ENCODE results near the gene PXMP4.
A peak's percentile ranks its signal among the peaks of the same experiment; 100 is the strongest.
"Not testable (repeated sequence)": the region's sequence is repeated elsewhere in the genome, so short reads cannot be mapped to it uniquely, and the experiment has no call there.

The PXMP4 gene, protein sequence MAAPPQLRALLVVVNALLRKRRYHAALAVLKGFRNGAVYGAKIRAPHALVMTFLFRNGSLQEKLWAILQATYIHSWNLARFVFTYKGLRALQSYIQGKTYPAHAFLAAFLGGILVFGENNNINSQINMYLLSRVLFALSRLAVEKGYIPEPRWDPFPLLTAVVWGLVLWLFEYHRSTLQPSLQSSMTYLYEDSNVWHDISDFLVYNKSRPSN

GRCh38 chr20:33719989-33720709, at the start of gene PXMP4:
Gene PXMP4, minus strand, starts transcription at chr20:33720310. Its CDS starts 103 bp downstream, at chr20:33720207.
- no peak within 1 kb of the TSS for H3K27ac ChIP-seq (ENCODE audit: low read length)
- H3K27me3 ChIP-seq (ENCODE audit: insufficient read depth, low read length): peaks cover 6% of the 10 kb centered on the region; the same call in 1 of the 2 replicates
- H3K9ac ChIP-seq (ENCODE audit: low read depth, low read length): peak within 1 kb of the TSS; percentile 38; the same call in 1 of the 2 replicates
- no peaks in the 10 kb centered on the region for H3K36me3 ChIP-seq (ENCODE audit: insufficient read depth, low read depth, low read length)
- no peaks in the 10 kb centered on the region; the same call in 1 of the 2 replicates for H3K4me1 ChIP-seq (ENCODE audit: insufficient read depth, low read length)
- no peaks in the 10 kb centered on the region for H3K9me3 ChIP-seq (ENCODE audit: insufficient read depth, low read depth, low read length)
- peak within 1 kb of the TSS; percentile 75 for H3K4me3 ChIP-seq (ENCODE audit: low read length)

GRCh38 chr20:33769043-33769442, 48.9 kb upstream of the PXMP4 start:
- Histone ChIP-seq H3K36me3 (ENCODE audit: insufficient read depth, low read depth, low read length) (0 out of 2 replicates have a peak, but pooled peaks cover 3% of the 10 kb centered on the region), H3K27me3 (ENCODE audit: insufficient read depth, low read length) (no peaks in the 10 kb centered on the region)

DNA sequence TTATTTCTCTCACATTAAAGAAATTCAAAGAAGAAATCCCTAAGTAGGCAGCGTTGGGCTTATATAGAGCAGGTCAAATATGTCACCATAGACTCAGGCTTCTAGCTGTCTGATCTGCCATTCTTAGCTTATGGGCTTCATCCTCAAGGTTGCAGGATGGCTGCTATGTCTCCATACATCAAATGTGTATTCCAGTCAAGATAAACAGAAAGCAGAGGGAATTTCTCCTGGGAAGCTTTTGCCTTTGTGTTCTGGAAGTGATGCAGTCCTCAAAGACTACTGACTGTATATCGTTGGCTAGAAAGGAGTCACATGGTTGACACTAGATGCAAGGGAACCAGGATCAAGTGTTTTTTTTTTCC, 47.6 kb upstream of the PXMP4 start:
- no peaks in the 10 kb centered on the region for H3K9me3 ChIP-seq (ENCODE audit: insufficient read depth, low read depth, low read length)
- H3K4me3 ChIP-seq (ENCODE audit: low read length): no peak overlapping the region
- H3K4me1 ChIP-seq (ENCODE audit: insufficient read depth, low read length): no peaks in the 10 kb centered on the region
- no peak overlapping the region for H3K27ac ChIP-seq (ENCODE audit: low read length)
- H3K27me3 ChIP-seq (ENCODE audit: insufficient read depth, low read length): no peaks in the 10 kb centered on the region
- H3K36me3 ChIP-seq (ENCODE audit: insufficient read depth, low read depth, low read length): 0 out of 2 replicates have a peak, but pooled peaks cover 3% of the 10 kb centered on the region
- H3K9ac ChIP-seq (ENCODE audit: low read depth, low read length): no peak overlapping the region

More at GRCh38 chr20:33769043-33769442, 48.9 kb upstream of the PXMP4 start:
- H3K4me1 ChIP-seq (ENCODE audit: insufficient read depth, low read length): no peaks in the 10 kb centered on the region
- H3K4me3 ChIP-seq (ENCODE audit: low read length): no peak overlapping the region
- no peaks in the 10 kb centered on the region for H3K9me3 ChIP-seq (ENCODE audit: insufficient read depth, low read depth, low read length)
- no peak overlapping the region for H3K27ac ChIP-seq (ENCODE audit: low read length)
- H3K9ac ChIP-seq (ENCODE audit: low read depth, low read length): no peak overlapping the region

- H3K27ac ChIP-seq (ENCODE audit: low read length): no peak overlapping the region
- no peaks in the 10 kb centered on the region for H3K4me1 ChIP-seq (ENCODE audit: insufficient read depth, low read length)
- H3K9me3 ChIP-seq (ENCODE audit: insufficient read depth, low read depth, low read length): no peaks in the 10 kb centered on the region
- no peak overlapping the region for H3K9ac ChIP-seq (ENCODE audit: low read depth, low read length)
- H3K36me3 ChIP-seq (ENCODE audit: insufficient read depth, low read depth, low read length): 0 out of 2 replicates have a peak, but pooled peaks cover 3% of the 10 kb centered on the region
- no peak overlapping the region for H3K4me3 ChIP-seq (ENCODE audit: low read length)
- H3K27me3 ChIP-seq (ENCODE audit: insufficient read depth, low read length): no peaks in the 10 kb centered on the region
These were observed 46.6 kb upstream of the PXMP4 start for GRCh38 chr20:33766686-33767085.

- Histone ChIP-seq H3K4me1 (ENCODE audit: insufficient read depth, low read length) (no peaks in the 10 kb centered on the region), H3K36me3 (ENCODE audit: insufficient read depth, low read depth, low read length) (0 out of 2 replicates have a peak, but pooled peaks cover 3% of the 10 kb centered on the region), H3K9me3 (ENCODE audit: insufficient read depth, low read depth, low read length) (no peaks in the 10 kb centered on the region), H3K9ac (ENCODE audit: low read depth, low read length) (no peak overlapping the region), H3K27me3 (ENCODE audit: insufficient read depth, low read length) (no peaks in the 10 kb centered on the region), H3K27ac (ENCODE audit: low read length) (no peak overlapping the region), H3K4me3 (ENCODE audit: low read length) (no peak overlapping the region)
These were observed 45.5 kb upstream of the PXMP4 start for GRCh38 chr20:33765592-33765991.

- Histone ChIP-seq H3K9me3 (ENCODE audit: insufficient read depth, low read depth, low read length) (no peaks in the 10 kb centered on the region), H3K4me3 (ENCODE audit: low read length) (no peak overlapping the region), H3K9ac (ENCODE audit: low read depth, low read length) (no peak overlapping the region), H3K36me3 (ENCODE audit: insufficient read depth, low read depth, low read length) (0 out of 2 replicates have a peak, but pooled peaks cover 3% of the 10 kb centered on the region), H3K27ac (ENCODE audit: low read length) (no peak overlapping the region), H3K4me1 (ENCODE audit: insufficient read depth, low read length) (no peaks in the 10 kb centered on the region), H3K27me3 (ENCODE audit: insufficient read depth, low read length) (no peaks in the 10 kb centered on the region)
These were observed 45.0 kb upstream of the PXMP4 start for GRCh38 chr20:33765099-33765498.

GRCh38 chr20:33761698-33762250, 41.7 kb upstream of the PXMP4 start:
- peaks cover 9% of the 10 kb centered on the region for H3K36me3 ChIP-seq (ENCODE audit: insufficient read depth, low read depth, low read length)
- H3K4me1 ChIP-seq (ENCODE audit: insufficient read depth, low read length): no peaks in the 10 kb centered on the region
- H3K9ac ChIP-seq (ENCODE audit: low read depth, low read length): no peak overlapping the region
- H3K27ac ChIP-seq (ENCODE audit: low read length): no peak overlapping the region
- peaks cover 6% of the 10 kb centered on the region for H3K9me3 ChIP-seq (ENCODE audit: insufficient read depth, low read depth, low read length)
- H3K27me3 ChIP-seq (ENCODE audit: insufficient read depth, low read length): no peaks in the 10 kb centered on the region
- H3K4me3 ChIP-seq (ENCODE audit: low read length): no peak overlapping the region

GRCh38 chr20:33757458-33757857, 37.3 kb upstream of the PXMP4 start:
- no peak overlapping the region for H3K9ac ChIP-seq (ENCODE audit: low read depth, low read length)
- peaks cover 6% of the 10 kb centered on the region for H3K9me3 ChIP-seq (ENCODE audit: insufficient read depth, low read depth, low read length)
- peaks cover 23% of the 10 kb centered on the region for H3K36me3 ChIP-seq (ENCODE audit: insufficient read depth, low read depth, low read length)
- no peak overlapping the region for H3K4me3 ChIP-seq (ENCODE audit: low read length)
- H3K4me1 ChIP-seq (ENCODE audit: insufficient read depth, low read length): peaks cover 5% of the 10 kb centered on the region; the same call in 1 of the 2 replicates
- no peaks in the 10 kb centered on the region for H3K27me3 ChIP-seq (ENCODE audit: insufficient read depth, low read length)
- H3K27ac ChIP-seq (ENCODE audit: low read length): no peak overlapping the region

DNA sequence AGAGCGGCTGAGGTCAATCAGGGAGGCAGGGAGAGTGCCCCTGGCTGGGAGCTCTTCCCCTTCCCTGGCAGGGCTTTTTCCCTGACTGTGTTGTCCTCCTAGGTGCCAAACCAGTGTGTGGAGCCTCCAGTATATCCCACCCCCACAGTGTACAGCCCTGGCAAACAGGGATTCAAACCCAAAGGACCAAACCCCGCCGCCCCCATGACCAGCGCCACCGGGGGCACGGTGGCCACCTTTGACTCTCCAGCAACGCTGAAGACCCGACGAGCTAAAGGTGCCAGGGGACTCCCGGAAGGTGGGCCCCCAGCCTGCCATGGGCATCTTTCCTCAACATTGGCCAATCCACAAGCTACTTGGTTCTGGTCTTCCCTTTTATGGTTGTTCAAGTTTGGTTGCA, 36.9 kb upstream of the PXMP4 start:
- peaks cover 6% of the 10 kb centered on the region for H3K9me3 ChIP-seq (ENCODE audit: insufficient read depth, low read depth, low read length)
- H3K36me3 ChIP-seq (ENCODE audit: insufficient read depth, low read depth, low read length): peaks cover 23% of the 10 kb centered on the region
- no peak overlapping the region for H3K27ac ChIP-seq (ENCODE audit: low read length)
- peaks cover 5% of the 10 kb centered on the region; the same call in 1 of the 2 replicates for H3K4me1 ChIP-seq (ENCODE audit: insufficient read depth, low read length)
- H3K9ac ChIP-seq (ENCODE audit: low read depth, low read length): no peak overlapping the region
- H3K4me3 ChIP-seq (ENCODE audit: low read length): no peak overlapping the region
- H3K27me3 ChIP-seq (ENCODE audit: insufficient read depth, low read length): no peaks in the 10 kb centered on the region

DNA sequence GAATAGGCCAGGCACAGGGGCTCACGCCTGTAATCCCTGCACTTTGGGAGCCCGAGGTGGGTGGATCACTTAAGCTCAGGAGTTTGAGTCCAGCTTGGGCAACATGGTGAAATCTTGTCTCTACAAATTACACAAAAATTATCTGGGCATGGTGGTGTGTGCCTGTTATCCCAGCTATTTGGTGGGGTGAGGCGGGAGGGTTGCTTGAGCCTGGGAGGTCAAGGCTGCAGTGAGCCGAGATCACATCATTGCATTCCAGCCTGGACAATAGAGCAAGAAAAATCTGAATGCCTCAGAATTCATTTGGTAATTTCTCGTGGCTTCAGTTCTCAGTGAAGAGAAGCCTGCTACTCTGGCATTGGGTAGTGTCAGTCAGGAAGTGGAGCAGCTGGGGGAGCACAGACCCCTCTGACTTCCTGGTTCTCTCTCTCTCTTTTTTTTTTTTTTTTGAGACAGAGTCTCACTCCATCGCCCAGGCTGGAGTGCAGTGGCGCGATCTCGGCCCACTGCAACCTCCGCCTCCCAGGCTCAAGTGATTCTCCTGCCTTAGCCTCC, 35.9 kb upstream of the PXMP4 start:
- not testable (repeated sequence) for H3K27me3 ChIP-seq (ENCODE audit: insufficient read depth, low read length); H3K4me1 ChIP-seq (ENCODE audit: insufficient read depth, low read length); H3K9me3 ChIP-seq (ENCODE audit: insufficient read depth, low read depth, low read length); H3K27ac ChIP-seq (ENCODE audit: low read length); H3K4me3 ChIP-seq (ENCODE audit: low read length)
- H3K9ac ChIP-seq (ENCODE audit: low read depth, low read length): peak overlapping the region; percentile 2; the same call in 1 of the 2 replicates
- peaks cover 23% of the 10 kb centered on the region for H3K36me3 ChIP-seq (ENCODE audit: insufficient read depth, low read depth, low read length)

GRCh38 chr20:33753763-33754162, 33.7 kb upstream of the PXMP4 start:
- Histone ChIP-seq H3K9ac (ENCODE audit: low read depth, low read length) (no peak overlapping the region), H3K9me3 (ENCODE audit: insufficient read depth, low read depth, low read length) (peaks cover 6% of the 10 kb centered on the region), H3K36me3 (ENCODE audit: insufficient read depth, low read depth, low read length) (peaks cover 23% of the 10 kb centered on the region), H3K27me3 (ENCODE audit: insufficient read depth, low read length) (no peaks in the 10 kb centered on the region), H3K27ac (ENCODE audit: low read length) (no peak overlapping the region), H3K4me3 (ENCODE audit: low read length) (no peak overlapping the region), H3K4me1 (ENCODE audit: insufficient read depth, low read length) (peaks cover 5% of the 10 kb centered on the region; the same call in 1 of the 2 replicates)

Measured in iPS-20b (cell line).